B cell (primary cell): ENCODE data around the gene HAUS7. TPM values are rescaled to one million over a fixed set of nuclear protein-coding genes. Genes with fewer than 3 reads are reported as not detected.

Source experiments
- ATAC-seq: fragments of 200-7000 bp; cut with Tn5 transposase; one replicate; pipeline ENCODE4 v1.10.0; 2021; ENCODE audit warnings: low read depth, mild to moderate bottlenecking, moderate number of reproducible peaks, moderate library complexity
- CTCF ChIA-PET: fragments of 350-600 bp; sonication (Branson Sonifier 250); formaldehyde crosslinking; loops from one replicate; lab custom pipeline; 2021; ENCODE audit warnings: antibody characterized with exemption, inconsistent platforms; lab: Charles Lee
- POLR2A ChIA-PET: fragments of 350-600 bp; sonication (Branson Sonifier 250); formaldehyde crosslinking; loops from one replicate; lab custom pipeline; 2021; ENCODE audit warnings: antibody characterized with exemption; lab: Charles Lee
- DNase-seq: peaks from one replicate; pipeline ENCODE4 v3.0.0; 2013
- H2AFZ ChIP-seq: 2 replicates; pipeline ENCODE4 v1.6.1; 2012; ENCODE audit warnings: mild to moderate bottlenecking, low read depth, low read length; ENCODE audit not compliant: insufficient read depth, poor library complexity, severe bottlenecking
- H3K27ac ChIP-seq, 2 donors: 1 replicate in 1 of 2; 2 replicates in 1 of 2; pipeline ENCODE4 v1.5.1; 2012 to 2013; ENCODE audit warnings: low read length in 2 of 2, mild to moderate bottlenecking in 2 of 2, moderate library complexity in 1 of 2
- H3K27me3 ChIP-seq, 4 experiments: fragments of 200-600 bp in 1 of 4; sonication (generic) in 1 of 4; replicated peaks in 1 of 4; 1 replicate in 2 of 4; 2 replicates in 2 of 4; pipeline versions ENCODE4 v1.6.1 to v1.7.0; 2013 to 2016; ENCODE audit warnings: low read length in 3 of 4, mild to moderate bottlenecking in 2 of 4, mixed read lengths in 1 of 4, moderate library complexity in 1 of 4; ENCODE audit not compliant: insufficient read depth in 4 of 4, control insufficient read depth in 3 of 4; ENCODE audit errors: control extremely low read depth in 1 of 4
- H3K36me3 ChIP-seq, 2 experiments: replicated peaks in 1 of 2; 1 replicate in 1 of 2; 2 replicates in 1 of 2; pipeline versions ENCODE4 v1.6.1 to v1.7.1; 2013; ENCODE audit warnings: low read length in 1 of 2; ENCODE audit not compliant: insufficient read depth in 2 of 2, control insufficient read depth in 1 of 2; ENCODE audit errors: control extremely low read depth in 1 of 2, extremely low read depth in 1 of 2
- H3K4me1 ChIP-seq, 2 donors: fragments of 200-600 bp in 1 of 2; sonication (generic) in 1 of 2; 1 replicate in 1 of 2; 2 replicates in 1 of 2; pipeline versions ENCODE4 v1.5.1 to v1.6.1; 2013 to 2017; ENCODE audit warnings: low read length in 2 of 2; ENCODE audit not compliant: control insufficient read depth in 2 of 2, insufficient read depth in 2 of 2
- H3K4me2 ChIP-seq: replicated peaks from 2 replicates; pipeline ENCODE3; 2012; ENCODE audit warnings: mild to moderate bottlenecking, low read depth, low read length; ENCODE audit not compliant: poor library complexity, severe bottlenecking
- H3K4me3 ChIP-seq, 5 experiments: fragments of 200-600 bp in 1 of 5; sonication (generic) in 1 of 5; 1 replicate in 3 of 5; 2 replicates in 2 of 5; pipeline versions ENCODE4 v1.5.1 to v1.7.0; 2011 to 2016; ENCODE audit warnings: low read length in 4 of 5, mild to moderate bottlenecking in 4 of 5, low read depth in 2 of 5, control low read depth in 1 of 5, moderate library complexity in 1 of 5; ENCODE audit not compliant: insufficient read depth in 1 of 5; ENCODE audit errors: control extremely low read depth in 1 of 5, extremely low read depth in 1 of 5
- H3K79me2 ChIP-seq: fragments of 200-600 bp; sonication (generic); one replicate; pipeline ENCODE4 v1.6.0; 2016; ENCODE audit warnings: low read length; ENCODE audit not compliant: control insufficient read depth, insufficient read depth
- H3K9ac ChIP-seq: fragments of 200-600 bp; sonication (generic); 2 replicates; pipeline ENCODE4 v1.6.1; 2017; ENCODE audit warnings: mild to moderate bottlenecking, low read length, moderate library complexity
- H3K9me3 ChIP-seq, 3 donors: one replicate each; pipeline versions ENCODE4 v1.6.1 to v1.7.1; 2013; ENCODE audit warnings: low read length in 2 of 3; ENCODE audit not compliant: control insufficient read depth in 2 of 3, insufficient read depth in 1 of 3; ENCODE audit errors: control extremely low read depth in 1 of 3
- H4K20me1 ChIP-seq: 2 replicates; pipeline ENCODE4 v1.6.0; 2012; ENCODE audit warnings: mild to moderate bottlenecking, low read length; ENCODE audit not compliant: insufficient read depth, control insufficient read depth, poor library complexity, severe bottlenecking
- H3K27ac Mint-ChIP-seq: one replicate; pipeline ENCODE4 v1.8.0; 2021; ENCODE audit warnings: mixed read lengths
- H3K27me3 Mint-ChIP-seq: one replicate; pipeline ENCODE4 v1.8.0; 2021; ENCODE audit warnings: mixed read lengths
- H3K4me1 Mint-ChIP-seq: one replicate; pipeline ENCODE4 v1.8.0; 2021; ENCODE audit warnings: mixed read lengths
- H3K4me3 Mint-ChIP-seq: one replicate; pipeline ENCODE4 v1.8.0; 2021; ENCODE audit warnings: mixed read lengths
- H3K9me3 Mint-ChIP-seq: one replicate; pipeline ENCODE4 v1.8.0; 2022; ENCODE audit warnings: mixed read lengths; ENCODE audit not compliant: insufficient read depth
- EZH2 ChIP-seq: IDR thresholded peaks from 2 replicates; pipeline ENCODE4 v1.6.1; 2012; ENCODE audit warnings: borderline replicate concordance, low read depth, mild to moderate bottlenecking, moderate library complexity, low read length; ENCODE audit not compliant: insufficient read depth, poor library complexity, severe bottlenecking
- WGBS: methylation state at CpG from one replicate; pipeline ENCODE4 v1.1.5; 2013; ENCODE audit warnings: missing lambda C conversion rate; ENCODE audit not compliant: insufficient coverage; 5-methylcytosine and 5-hydroxymethylcytosine counted together
- intact Hi-C: fragments of 100-400 bp; cut with micrococcal nuclease; formaldehyde crosslinking; loops from one replicate; pipeline ENCODE4 v1.10.0; 2022
- polyA plus RNA-seq: library from polyadenylated mRNA; depleted of rRNA; stranded (reverse); fragments of >200 nt; gene quantifications from 2 replicates; pipeline ENCODE4 v1.2.3, GENCODE V29; 2012
- total RNA-seq, 2 donors: library from RNA; stranded (reverse); fragments of 120-200 nt in 1 of 2; gene quantifications; 1 replicate in 1 of 2; 2 replicates in 1 of 2; pipeline versions ENCODE4 v1.2.3 to v1.2.4, GENCODE V29; 2013 to 2022
- TF ChIP-seq, protein P1 (sequence below): fragments of 200-600 bp; IDR thresholded peaks from one replicate; pipeline ENCODE4 v1.8.0; 2022; ENCODE audit warnings: antibody characterized with exemption, mild to moderate bottlenecking

Gene HAUS7
- total and polyA plus RNA-seq, 2 donors (not counting 1 experiment from before 2014, with no cell fraction given): 25.2 to 26.9 TPM

DNA sequence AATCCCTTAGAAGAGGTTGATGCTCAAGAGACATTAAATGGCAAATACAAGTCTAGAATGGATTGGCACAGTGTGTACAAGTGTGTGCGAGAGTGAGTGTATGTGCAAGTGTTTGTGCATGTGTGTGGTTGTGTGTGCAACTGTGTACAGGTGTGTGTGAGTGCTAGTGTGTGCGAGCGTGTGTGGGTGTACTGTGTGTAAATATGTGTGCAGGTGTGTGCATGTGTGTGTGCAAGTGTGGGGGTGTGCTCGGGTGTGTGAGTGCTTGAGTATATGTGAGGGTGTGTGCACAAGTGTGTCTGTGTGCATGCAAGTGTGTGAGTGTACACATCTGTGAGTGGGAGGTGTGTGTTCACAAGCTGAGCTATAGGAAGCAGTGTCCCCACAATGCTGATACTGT lies 30.4 kb downstream of the HAUS7 start:
- H3K27me3 ChIP-seq: no peaks in the 10 kb centered on the region
- no peak overlapping the region for H2AFZ ChIP-seq
- DNase-seq (no peak), ATAC-seq (no peak)
- TF ChIP-seq, protein P1, sequence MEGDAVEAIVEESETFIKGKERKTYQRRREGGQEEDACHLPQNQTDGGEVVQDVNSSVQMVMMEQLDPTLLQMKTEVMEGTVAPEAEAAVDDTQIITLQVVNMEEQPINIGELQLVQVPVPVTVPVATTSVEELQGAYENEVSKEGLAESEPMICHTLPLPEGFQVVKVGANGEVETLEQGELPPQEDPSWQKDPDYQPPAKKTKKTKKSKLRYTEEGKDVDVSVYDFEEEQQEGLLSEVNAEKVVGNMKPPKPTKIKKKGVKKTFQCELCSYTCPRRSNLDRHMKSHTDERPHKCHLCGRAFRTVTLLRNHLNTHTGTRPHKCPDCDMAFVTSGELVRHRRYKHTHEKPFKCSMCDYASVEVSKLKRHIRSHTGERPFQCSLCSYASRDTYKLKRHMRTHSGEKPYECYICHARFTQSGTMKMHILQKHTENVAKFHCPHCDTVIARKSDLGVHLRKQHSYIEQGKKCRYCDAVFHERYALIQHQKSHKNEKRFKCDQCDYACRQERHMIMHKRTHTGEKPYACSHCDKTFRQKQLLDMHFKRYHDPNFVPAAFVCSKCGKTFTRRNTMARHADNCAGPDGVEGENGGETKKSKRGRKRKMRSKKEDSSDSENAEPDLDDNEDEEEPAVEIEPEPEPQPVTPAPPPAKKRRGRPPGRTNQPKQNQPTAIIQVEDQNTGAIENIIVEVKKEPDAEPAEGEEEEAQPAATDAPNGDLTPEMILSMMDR: no peak
- no peak for TF ChIP-seq EZH2
- no peaks in the 10 kb centered on the region for H3K36me3 ChIP-seq
- Mint-ChIP-seq H3K27me3 (no peaks in the 10 kb centered on the region), H3K9me3 (no peaks in the 10 kb centered on the region), H3K4me3 (no peak overlapping the region), H3K4me1 (no peaks in the 10 kb centered on the region), H3K27ac (no peak overlapping the region)
- WGBS: 100% methylated on average over 3 of the region's 4 CpGs
- no peaks in the 10 kb centered on the region for H3K4me1 ChIP-seq
- no peak overlapping the region for H3K4me3 ChIP-seq
- POLR2A ChIA-PET: no interaction called here
- no peaks in the 10 kb centered on the region for H4K20me1 ChIP-seq
- H3K4me2 ChIP-seq: no peak overlapping the region
- no peaks in the 10 kb centered on the region for H3K9me3 ChIP-seq
- no peak overlapping the region for H3K27ac ChIP-seq
- no peak overlapping the region for H3K9ac ChIP-seq
- H3K79me2 ChIP-seq: no peaks in the 10 kb centered on the region
- CTCF ChIA-PET: no interaction called here
- intact Hi-C loops: no loop called here

DNA sequence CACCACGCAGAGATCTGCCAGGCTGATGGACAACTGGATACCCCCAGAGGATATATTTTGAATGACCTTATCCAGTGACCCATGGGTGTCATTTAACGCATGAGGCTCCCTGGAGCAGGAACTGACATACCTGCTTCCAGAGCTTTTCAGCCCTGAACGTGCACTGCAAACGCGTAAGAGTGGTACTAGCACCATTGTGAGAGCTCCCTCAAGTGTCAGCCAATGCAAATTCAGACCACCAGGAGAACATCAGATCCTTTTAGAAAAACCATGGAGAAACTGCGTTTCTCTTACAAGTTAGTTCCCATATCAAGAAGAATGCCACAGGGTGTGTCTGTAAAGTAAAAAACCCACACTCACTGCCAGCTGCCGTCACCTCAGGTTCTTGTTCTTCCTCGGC lies 31.8 kb downstream of the HAUS7 start:
- Mint-ChIP-seq H3K27me3 (peaks cover 3% of the 10 kb centered on the region), H3K9me3 (no peaks in the 10 kb centered on the region), H3K4me1 (no peaks in the 10 kb centered on the region), H3K4me3 (no peak overlapping the region), H3K27ac (no peak overlapping the region)
- Histone ChIP-seq H3K27ac (no peak overlapping the region), H3K36me3 (no peaks in the 10 kb centered on the region), H3K9me3 (no peaks in the 10 kb centered on the region), H3K4me1 (no peaks in the 10 kb centered on the region), H3K27me3 (no peaks in the 10 kb centered on the region), H3K4me2 (no peak overlapping the region), H2AFZ (no peak overlapping the region), H4K20me1 (no peaks in the 10 kb centered on the region), H3K4me3 (no peak overlapping the region), H3K9ac (no peak overlapping the region), H3K79me2 (no peaks in the 10 kb centered on the region)
- intact Hi-C loops: no loop called here
- WGBS: 48% methylated on average over 3 of the region's 8 CpGs
- ATAC-seq: no peak
- TF ChIP-seq, protein P1: no peak
- POLR2A ChIA-PET: no interaction called here
- DNase-seq: no peak
- CTCF ChIA-PET: interaction anchor here (0.6 kb wide), 1 partner anchor 72 kb away, joined by 3 read pairs; no protein-coding TSS in a partner anchor
